ENCODE results near the gene DNAAF9. TPM values are rescaled to one million over a fixed set of nuclear protein-coding genes. Genes with fewer than 3 reads are reported as not detected.

DNAAF9 gene
- total and polyA plus RNA-seq, 2 of the 8 experiments (the other 6 are each of a cell fraction or from before 2014, with no cell fraction given), result 2.6 to 5.7 TPM

- DNase-seq (ENCODE audit: low read depth in 1 of 2, low spot score in 2 of 2), result no peak
- Histone ChIP-seq H2BK120ac (replicated peaks; ENCODE audit: low read depth, low read length) (no peak overlapping the region), H3K4me1 (replicated peaks in 1 of 4; ENCODE audit: control insufficient read depth in 3 of 4, insufficient read depth in 4 of 4, low read length in 3 of 4) (peaks cover 0 to 6% (median 3%) of the 10 kb centered on the region in 4 experiments; a peak in 5 of 7 replicates), H3K27me3 (replicated peaks in 1 of 4; ENCODE audit: control insufficient read depth in 3 of 4, extremely low read depth in 1 of 4, insufficient read depth in 3 of 4, low read length in 3 of 4) (0 out of 7 replicates have a peak, but pooled peaks cover 0 to 3% (median 0%) of the 10 kb centered on the region in 4 experiments), H3K14ac (ENCODE audit: insufficient read length) (no peak overlapping the region), H2AK5ac (ENCODE audit: low read depth, low read length) (no peak overlapping the region), H3K56ac (replicated peaks; ENCODE audit: insufficient read length, low read depth, low read length) (no peak overlapping the region), H3K27ac (ENCODE audit: low read depth, low read length) (no peak overlapping the region), H4K91ac (replicated peaks; ENCODE audit: insufficient read length, low read length) (no peak overlapping the region), H2BK5ac (ENCODE audit: low read depth, low read length) (no peak overlapping the region), H4K8ac (ENCODE audit: extremely low read depth, insufficient read depth, low read length) (no peak overlapping the region), H3K4me3 (ENCODE audit: extremely low read depth in 1 of 4, insufficient read depth in 2 of 4, low read depth in 3 of 4, low read length in 4 of 4) (no peak overlapping the region), H4K20me1 (replicated peaks in 1 of 2; ENCODE audit: control insufficient read depth in 1 of 2, insufficient read depth in 2 of 2, low read length in 2 of 2) (no peaks in the 10 kb centered on the region), H3K18ac (ENCODE audit: extremely low read depth, low read length) (no peak overlapping the region), H3K23ac (ENCODE audit: insufficient read length) (no peak overlapping the region), H3K4me2 (ENCODE audit: insufficient read depth in 1 of 2, low read depth in 2 of 2, low read length in 2 of 2) (no peak overlapping the region), H4K5ac (ENCODE audit: insufficient read length, low read depth, low read length) (no peak overlapping the region), H3K79me1 (ENCODE audit: low read depth, low read length) (no peaks in the 10 kb centered on the region), H3K4ac (replicated peaks; ENCODE audit: insufficient read length, low read depth, low read length) (no peak overlapping the region), H3K79me2 (ENCODE audit: control insufficient read depth in 1 of 2, insufficient read depth in 2 of 2, low read length in 2 of 2) (no peaks in the 10 kb centered on the region), H2AFZ (ENCODE audit: low read length) (no peak overlapping the region), H3K9me3 (ENCODE audit: insufficient read depth in 2 of 2, low read depth in 1 of 2, low read length in 1 of 2) (no peaks in the 10 kb centered on the region), H2BK20ac (ENCODE audit: low read length) (no peak overlapping the region), H3K23me2 (ENCODE audit: low read depth, low read length) (no peaks in the 10 kb centered on the region), H2BK12ac (ENCODE audit: low read depth, low read length) (no peak overlapping the region), H2BK15ac (ENCODE audit: low read length) (no peak overlapping the region), H3K36me3 (ENCODE audit: control insufficient read depth in 2 of 4, insufficient read depth in 4 of 4, low read length in 3 of 4) (no peaks in the 10 kb centered on the region), H3K9ac (replicated peaks in 1 of 4; ENCODE audit: extremely low read depth in 1 of 4, low read depth in 3 of 4, low read length in 3 of 4) (no peak overlapping the region)
- TF ChIP-seq BCL11A (IDR thresholded peaks at IDR 0.05; ENCODE audit: low read depth in 2 of 2, low read length in 2 of 2) (no peak), MAFK (IDR thresholded peaks at IDR 0.05; ENCODE audit: low read depth, low read length) (no peak), GABPA (IDR thresholded peaks at IDR 0.05; ENCODE audit: borderline replicate concordance, insufficient read depth, low read length) (no peak), TAF1 (IDR thresholded peaks at IDR 0.05; ENCODE audit: low read depth, low read length) (no peak), CHD1 (IDR thresholded peaks at IDR 0.05; ENCODE audit: low read depth, low read length) (no peak), YY1 (IDR thresholded peaks at IDR 0.05; ENCODE audit: low read depth, low read length) (no peak), EGR1 (IDR thresholded peaks at IDR 0.05; ENCODE audit: borderline replicate concordance, low read depth, low read length) (no peak)
- FAIRE-seq, result no peak
- WGBS, 2 experiments (ENCODE audit: extremely low coverage in 1 of 2, insufficient coverage in 1 of 2, insufficient read length in 1 of 2, insufficient replicate concordance in 2 of 2, low coverage in 1 of 2, low lambda C conversion rate in 2 of 2, missing lambda C conversion rate in 1 of 2), result 77% methylated on average over 4 of the region's 4 CpGs; no CpG with 5 or more reads in 1 of the 2 experiments
- POLR2A ChIA-PET (ENCODE audit: partially characterized antibody), result no interaction called here
- CTCF ChIA-PET (ENCODE audit: partially characterized antibody), result interaction anchor here (0.7 kb wide), 1 partner anchor 22 kb away, joined by 4 read pairs; no protein-coding TSS in a partner anchor
Measured at GRCh38 chr20:3456648-3457047, 49.2 kb upstream of the DNAAF9 start.
